ENCODE results near the gene RUNX2.

DNA sequence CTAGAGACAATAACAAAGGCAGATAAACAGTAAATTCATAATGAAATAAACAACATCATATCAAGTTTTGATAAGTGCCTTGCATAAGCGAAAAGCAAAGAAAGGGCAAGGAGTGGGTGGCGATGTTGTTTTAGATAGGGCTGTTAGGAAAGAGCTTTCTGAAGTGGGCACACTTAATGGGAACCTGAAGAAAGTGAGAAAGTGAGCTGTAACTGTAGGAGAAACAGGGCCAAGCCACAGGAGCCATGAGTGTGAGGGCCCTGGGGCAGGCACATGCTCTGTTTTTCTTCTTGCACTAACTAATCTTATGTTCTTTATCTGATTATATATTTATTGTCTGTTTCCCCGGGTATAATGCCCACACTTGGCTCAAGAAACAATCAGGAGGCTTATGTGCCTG, 243.0 kb downstream of the RUNX2 start:
- TF ChIP-seq, protein P1, sequence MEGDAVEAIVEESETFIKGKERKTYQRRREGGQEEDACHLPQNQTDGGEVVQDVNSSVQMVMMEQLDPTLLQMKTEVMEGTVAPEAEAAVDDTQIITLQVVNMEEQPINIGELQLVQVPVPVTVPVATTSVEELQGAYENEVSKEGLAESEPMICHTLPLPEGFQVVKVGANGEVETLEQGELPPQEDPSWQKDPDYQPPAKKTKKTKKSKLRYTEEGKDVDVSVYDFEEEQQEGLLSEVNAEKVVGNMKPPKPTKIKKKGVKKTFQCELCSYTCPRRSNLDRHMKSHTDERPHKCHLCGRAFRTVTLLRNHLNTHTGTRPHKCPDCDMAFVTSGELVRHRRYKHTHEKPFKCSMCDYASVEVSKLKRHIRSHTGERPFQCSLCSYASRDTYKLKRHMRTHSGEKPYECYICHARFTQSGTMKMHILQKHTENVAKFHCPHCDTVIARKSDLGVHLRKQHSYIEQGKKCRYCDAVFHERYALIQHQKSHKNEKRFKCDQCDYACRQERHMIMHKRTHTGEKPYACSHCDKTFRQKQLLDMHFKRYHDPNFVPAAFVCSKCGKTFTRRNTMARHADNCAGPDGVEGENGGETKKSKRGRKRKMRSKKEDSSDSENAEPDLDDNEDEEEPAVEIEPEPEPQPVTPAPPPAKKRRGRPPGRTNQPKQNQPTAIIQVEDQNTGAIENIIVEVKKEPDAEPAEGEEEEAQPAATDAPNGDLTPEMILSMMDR (tag by site-specific recombination; IDR thresholded peaks at IDR 0.05): no peak
- TF ChIP-seq ZSCAN30 (tag by site-specific recombination; IDR thresholded peaks at IDR 0.05) (no peak), ZNF133 (tag by site-specific recombination; IDR thresholded peaks at IDR 0.05) (no peak), IKZF3 (tag by site-specific recombination; IDR thresholded peaks at IDR 0.05) (no peak), YY1 (tag by site-specific recombination; IDR thresholded peaks at IDR 0.05) (no peak), ZNF23 (tag by site-specific recombination; IDR thresholded peaks at IDR 0.05; ENCODE audit: borderline replicate concordance) (no peak), ZNF335 (tag by site-specific recombination; conservative IDR thresholded peaks at IDR 0.05) (no peak), MZF1 (tag by site-specific recombination; IDR thresholded peaks at IDR 0.05; ENCODE audit: borderline replicate concordance) (no peak), ZBTB49 (tag by site-specific recombination; IDR thresholded peaks at IDR 0.05; ENCODE audit: low read depth) (no peak), ZNF341 (tag by site-specific recombination; IDR thresholded peaks at IDR 0.05; ENCODE audit: low read depth) (no peak)
- TF ChIP-seq, protein P2, sequence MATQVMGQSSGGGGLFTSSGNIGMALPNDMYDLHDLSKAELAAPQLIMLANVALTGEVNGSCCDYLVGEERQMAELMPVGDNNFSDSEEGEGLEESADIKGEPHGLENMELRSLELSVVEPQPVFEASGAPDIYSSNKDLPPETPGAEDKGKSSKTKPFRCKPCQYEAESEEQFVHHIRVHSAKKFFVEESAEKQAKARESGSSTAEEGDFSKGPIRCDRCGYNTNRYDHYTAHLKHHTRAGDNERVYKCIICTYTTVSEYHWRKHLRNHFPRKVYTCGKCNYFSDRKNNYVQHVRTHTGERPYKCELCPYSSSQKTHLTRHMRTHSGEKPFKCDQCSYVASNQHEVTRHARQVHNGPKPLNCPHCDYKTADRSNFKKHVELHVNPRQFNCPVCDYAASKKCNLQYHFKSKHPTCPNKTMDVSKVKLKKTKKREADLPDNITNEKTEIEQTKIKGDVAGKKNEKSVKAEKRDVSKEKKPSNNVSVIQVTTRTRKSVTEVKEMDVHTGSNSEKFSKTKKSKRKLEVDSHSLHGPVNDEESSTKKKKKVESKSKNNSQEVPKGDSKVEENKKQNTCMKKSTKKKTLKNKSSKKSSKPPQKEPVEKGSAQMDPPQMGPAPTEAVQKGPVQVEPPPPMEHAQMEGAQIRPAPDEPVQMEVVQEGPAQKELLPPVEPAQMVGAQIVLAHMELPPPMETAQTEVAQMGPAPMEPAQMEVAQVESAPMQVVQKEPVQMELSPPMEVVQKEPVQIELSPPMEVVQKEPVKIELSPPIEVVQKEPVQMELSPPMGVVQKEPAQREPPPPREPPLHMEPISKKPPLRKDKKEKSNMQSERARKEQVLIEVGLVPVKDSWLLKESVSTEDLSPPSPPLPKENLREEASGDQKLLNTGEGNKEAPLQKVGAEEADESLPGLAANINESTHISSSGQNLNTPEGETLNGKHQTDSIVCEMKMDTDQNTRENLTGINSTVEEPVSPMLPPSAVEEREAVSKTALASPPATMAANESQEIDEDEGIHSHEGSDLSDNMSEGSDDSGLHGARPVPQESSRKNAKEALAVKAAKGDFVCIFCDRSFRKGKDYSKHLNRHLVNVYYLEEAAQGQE (tag by site-specific recombination; IDR thresholded peaks at IDR 0.05): no peak
- TF ChIP-seq, protein P3, sequence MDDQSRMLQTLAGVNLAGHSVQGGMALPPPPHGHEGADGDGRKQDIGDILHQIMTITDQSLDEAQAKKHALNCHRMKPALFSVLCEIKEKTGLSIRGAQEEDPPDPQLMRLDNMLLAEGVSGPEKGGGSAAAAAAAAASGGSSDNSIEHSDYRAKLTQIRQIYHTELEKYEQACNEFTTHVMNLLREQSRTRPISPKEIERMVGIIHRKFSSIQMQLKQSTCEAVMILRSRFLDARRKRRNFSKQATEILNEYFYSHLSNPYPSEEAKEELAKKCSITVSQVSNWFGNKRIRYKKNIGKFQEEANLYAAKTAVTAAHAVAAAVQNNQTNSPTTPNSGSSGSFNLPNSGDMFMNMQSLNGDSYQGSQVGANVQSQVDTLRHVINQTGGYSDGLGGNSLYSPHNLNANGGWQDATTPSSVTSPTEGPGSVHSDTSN (CRISPR knock-in tag; IDR thresholded peaks at IDR 0.05): no peak
